ENCODE data around the gene MED15. TPM values are rescaled to one million over a fixed set of nuclear protein-coding genes. Genes with fewer than 3 reads are reported as not detected.

Gene MED15
- total RNA-seq, 4 donors from 2014 or later: 33.6 to 65.1 (median 36.1) TPM

- Histone ChIP-seq H3K4me3 (replicated peaks in 1 of 3) (no peak overlapping the region), H3K27ac (peak overlapping the region; percentile 72 to 76 (median 74)), H3K36me3 (peaks cover 39 to 44% of the 10 kb centered on the region in 2 donors), H3K9me3 (no peaks in the 10 kb centered on the region), H3K27me3 (no peaks in the 10 kb centered on the region), H3K4me1 (peaks cover 41 to 56% of the 10 kb centered on the region in 2 donors)
- intact Hi-C loops (cut with DNase I): loop anchor here (5.0 kb wide), 1 partner anchor 61 kb away; the partner anchor contains the start of gene MED15
- TF ChIP-seq POLR2A (IDR thresholded peaks at IDR 0.05) (no peak), CTCF (IDR thresholded peaks at IDR 0.05) (no peak)
- DNase-seq: no peak
- WGBS, 2 donors: 89% methylated on average over 8 of the region's 9 CpGs
These were observed 61.2 kb downstream of the MED15 start for GRCh38 chr22:20568502-20569058.

- 45 to 47% methylated on average over 10 to 20 of the region's 20 CpGs for WGBS, 2 donors
- Histone ChIP-seq H3K36me3 (peaks cover 47 to 52% of the 10 kb centered on the region in 2 donors), H3K4me3 (replicated peaks in 1 of 3) (no peak overlapping the region), H3K27ac (peak overlapping the region; percentile 72 to 76 (median 74)), H3K4me1 (peaks cover 41 to 56% of the 10 kb centered on the region in 2 donors), H3K9me3 (no peaks in the 10 kb centered on the region), H3K27me3 (no peaks in the 10 kb centered on the region)
- DNase-seq: peak; percentile 96 to 97
- intact Hi-C loops (cut with DNase I): loop anchor here (5.0 kb wide), 2 partner anchors 62 to 72 kb away; partner anchors contain the start of genes KLHL22 and MED15
- TF ChIP-seq CTCF (IDR thresholded peaks at IDR 0.05) (no peak), POLR2A (IDR thresholded peaks at IDR 0.05) (no peak)
These were observed 61.9 kb downstream of the MED15 start for GRCh38 chr22:20569059-20570058.

GRCh38 chr22:20571078-20571503 is 63.7 kb downstream of the MED15 start:
- H3K4me1 ChIP-seq: peaks cover 41 to 56% of the 10 kb centered on the region in 2 donors
- no peak overlapping the region for H3K4me3 ChIP-seq (replicated peaks in 1 of 3)
- H3K27me3 ChIP-seq: no peaks in the 10 kb centered on the region
- DNase-seq: no peak
- intact Hi-C loops (cut with DNase I): loop anchor here (5.0 kb wide), 1 partner anchor 74 kb away; the partner anchor contains the start of gene KLHL22
- TF ChIP-seq POLR2A (IDR thresholded peaks at IDR 0.05) (no peak), CTCF (IDR thresholded peaks at IDR 0.05) (no peak)
- peak overlapping the region in 2 of 3 donors; percentile 34 to 74 for H3K27ac ChIP-seq
- WGBS, 2 donors: 94% methylated on average over 2 to 6 of the region's 6 CpGs
- H3K9me3 ChIP-seq: no peaks in the 10 kb centered on the region
- peaks cover 48 to 54% of the 10 kb centered on the region in 2 donors for H3K36me3 ChIP-seq

- DNase-seq: no peak
- peak overlapping the region in 2 of 3 donors; percentile 34 to 74 for H3K27ac ChIP-seq
- no peaks in the 10 kb centered on the region for H3K9me3 ChIP-seq
- peaks cover 36 to 51% of the 10 kb centered on the region in 2 donors for H3K4me1 ChIP-seq
- TF ChIP-seq POLR2A (IDR thresholded peaks at IDR 0.05): no peak
- peak; percentile 14 to 50 (median 26) for TF ChIP-seq CTCF (IDR thresholded peaks at IDR 0.05)
- intact Hi-C loops (cut with DNase I): loop anchor here (5.0 kb wide), 1 partner anchor 74 kb away; the partner anchor contains the start of gene KLHL22
- peaks cover 48 to 51% of the 10 kb centered on the region in 2 donors for H3K36me3 ChIP-seq
- H3K4me3 ChIP-seq (replicated peaks in 1 of 3): no peak overlapping the region
- 71 to 75% methylated on average over 4 of the region's 4 CpGs for WGBS, 2 donors
- H3K27me3 ChIP-seq: no peaks in the 10 kb centered on the region
These were observed 64.2 kb downstream of the MED15 start for GRCh38 chr22:20571531-20572007.
